ENCODE measurements around the gene PRR15L.

PRR15L gene

GRCh38 chr17:47980541-47980940 is 22.9 kb upstream of the PRR15L start:
- no peak for TF ChIP-seq CTCF (IDR thresholded peaks at IDR 0.05; ENCODE audit: insufficient read depth, low read depth, low read length, missing control alignments)
- no peak overlapping the region for H3K4me3 ChIP-seq (ENCODE audit: low read length)
- no peak for DNase-seq (ENCODE audit: low read depth)

DNA sequence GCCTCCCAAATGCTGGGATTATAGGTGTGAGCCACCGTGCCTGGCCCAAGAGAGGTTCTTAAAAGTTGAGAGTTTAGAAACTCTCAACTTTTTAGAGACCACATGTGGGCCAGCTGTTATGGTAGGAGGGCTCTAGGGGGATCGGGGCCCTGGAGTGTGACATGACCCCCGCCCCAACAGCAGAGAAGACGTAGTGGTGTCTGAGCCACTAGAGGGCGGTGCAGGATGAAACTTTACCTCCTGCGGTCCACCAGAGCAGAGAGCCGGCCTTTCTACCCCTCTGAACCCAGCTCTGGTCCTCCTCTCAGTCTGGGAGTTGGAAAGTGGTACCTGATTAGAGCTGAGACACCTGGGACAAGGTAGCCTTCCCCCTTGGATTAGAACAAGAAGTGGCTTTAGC is 20.6 kb upstream of the PRR15L start:
- peak; percentile 68 for TF ChIP-seq CTCF (IDR thresholded peaks at IDR 0.05; ENCODE audit: insufficient read depth, low read depth, low read length, missing control alignments)
- no peak overlapping the region for H3K4me3 ChIP-seq (ENCODE audit: low read length)
- peak; percentile 58 for DNase-seq (ENCODE audit: low read depth)

DNA sequence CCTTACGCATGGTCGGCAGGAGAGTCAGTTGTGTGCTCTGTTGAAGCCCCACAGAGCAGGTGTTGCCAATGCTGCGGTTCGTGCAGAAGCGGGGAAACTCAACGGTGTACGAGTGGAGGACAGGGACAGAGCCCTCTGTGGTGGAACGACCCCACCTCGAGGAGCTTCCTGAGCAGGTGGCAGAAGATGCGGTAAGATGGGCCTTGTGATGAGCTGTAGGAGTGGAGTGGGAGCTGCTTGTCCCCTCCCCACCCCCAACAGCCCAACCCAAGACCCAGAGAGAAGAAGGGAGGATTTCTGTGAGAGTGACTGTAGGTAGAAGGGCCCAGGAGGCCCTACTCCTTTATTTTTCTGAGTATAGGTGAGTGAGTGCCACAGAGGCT is 18.1 kb upstream of the PRR15L start:
- no peak for DNase-seq (ENCODE audit: low read depth)
- no peak for TF ChIP-seq CTCF (IDR thresholded peaks at IDR 0.05; ENCODE audit: insufficient read depth, low read depth, low read length, missing control alignments)
- no peak overlapping the region for H3K4me3 ChIP-seq (ENCODE audit: low read length)

DNA sequence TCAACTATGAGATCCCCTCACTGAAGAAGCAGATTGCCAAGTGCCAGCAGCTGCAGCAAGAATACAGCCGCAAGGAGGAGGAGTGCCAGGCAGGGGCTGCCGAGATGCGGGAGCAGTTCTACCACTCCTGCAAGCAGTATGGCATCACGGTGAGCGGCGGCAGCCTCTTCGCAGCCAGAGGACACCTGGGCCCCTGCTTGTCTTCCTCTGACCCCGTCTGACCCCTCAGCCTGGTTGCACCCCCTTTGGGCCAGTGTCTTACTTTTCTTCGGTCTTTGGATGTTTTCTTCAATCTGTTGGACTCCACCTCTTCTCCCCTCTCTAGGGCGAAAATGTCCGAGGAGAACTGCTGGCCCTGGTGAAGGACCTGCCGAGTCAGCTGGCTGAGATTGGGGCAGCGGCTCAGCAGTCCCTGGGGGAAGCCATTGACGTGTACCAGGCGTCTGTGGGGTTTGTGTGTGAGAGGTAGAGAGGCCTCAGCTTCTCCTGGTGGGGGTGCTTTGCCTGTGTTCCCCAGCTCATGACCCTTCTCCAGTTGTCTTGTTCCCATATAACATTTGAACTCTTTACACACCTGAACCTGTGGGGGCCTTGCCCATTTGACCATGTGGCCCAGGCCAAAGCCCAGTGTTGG is 17.6 kb upstream of the PRR15L start:
- no peak for TF ChIP-seq CTCF (IDR thresholded peaks at IDR 0.05; ENCODE audit: insufficient read depth, low read depth, low read length, missing control alignments)
- H3K4me3 ChIP-seq (ENCODE audit: low read length): no peak overlapping the region
- no peak for DNase-seq (ENCODE audit: low read depth)

DNA sequence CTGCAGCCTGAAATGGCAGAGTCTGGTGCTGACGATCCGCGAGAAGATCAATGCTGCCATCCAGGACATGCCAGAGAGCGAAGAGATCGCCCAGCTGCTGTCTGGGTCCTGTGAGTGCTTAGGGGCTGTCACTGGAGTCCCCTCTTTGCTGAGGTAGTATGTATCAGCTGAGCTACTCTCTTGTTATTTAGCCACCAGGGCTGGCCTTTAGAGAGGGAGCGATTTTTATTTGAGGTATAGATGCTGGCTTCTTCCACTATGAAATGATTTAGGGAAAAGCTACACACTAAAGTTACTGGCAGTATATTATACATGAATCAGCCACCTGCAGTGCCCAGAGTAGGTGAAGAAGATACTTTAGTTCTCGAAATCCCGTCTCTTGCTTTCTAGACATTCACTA is 15.9 kb upstream of the PRR15L start:
- no peak for DNase-seq (ENCODE audit: low read depth)
- no peak overlapping the region for H3K4me3 ChIP-seq (ENCODE audit: low read length)
- TF ChIP-seq CTCF (IDR thresholded peaks at IDR 0.05; ENCODE audit: insufficient read depth, low read depth, low read length, missing control alignments): no peak

- peak within 1 kb of the TSS; percentile 94 for H3K4me3 ChIP-seq (ENCODE audit: low read length)
- TF ChIP-seq CTCF (IDR thresholded peaks at IDR 0.05; ENCODE audit: insufficient read depth, low read depth, low read length, missing control alignments): peak; percentile 72
- DNase-seq (ENCODE audit: low read depth): peak; percentile 100
These were observed 13.2 kb upstream of the PRR15L start, which contains the start of gene CDK5RAP3 for GRCh38 chr17:47970725-47971499. Gene CDK5RAP3, plus strand, starts transcription at chr17:47971113. Its CDS starts 34 bp downstream, at chr17:47971147.

Data from epithelial cell of esophagus (primary cell).